ENCODE data around the gene MYCBP2.
"Not testable (repeated sequence)": the region's sequence is repeated elsewhere in the genome, so short reads cannot be mapped to it uniquely, and the experiment has no call there.

MYCBP2 gene

GRCh38 chr13:77350811-77351210 is 23.9 kb upstream of the MYCBP2 start:
- Histone ChIP-seq H3K4me3 (ENCODE audit: severe bottlenecking) (no peak overlapping the region), H3K9me3 (ENCODE audit: severe bottlenecking) (no peaks in the 10 kb centered on the region), H3K27ac (ENCODE audit: poor library complexity, severe bottlenecking) (no peak overlapping the region), H3K27me3 (ENCODE audit: insufficient read depth, poor library complexity, severe bottlenecking) (no peaks in the 10 kb centered on the region), H3K4me1 (ENCODE audit: insufficient read depth, poor library complexity, severe bottlenecking) (no peaks in the 10 kb centered on the region), H3K36me3 (ENCODE audit: low read depth) (no peaks in the 10 kb centered on the region)
- ATAC-seq (ENCODE audit: low read depth): no peak
- TF ChIP-seq CTCF (IDR thresholded peaks at IDR 0.05; ENCODE audit: poor library complexity, severe bottlenecking): no peak
- no peak for DNase-seq (ENCODE audit: low spot score)

- H3K4me3 ChIP-seq (ENCODE audit: severe bottlenecking): no peak overlapping the region
- no peaks in the 10 kb centered on the region for H3K27me3 ChIP-seq (ENCODE audit: insufficient read depth, poor library complexity, severe bottlenecking)
- DNase-seq (ENCODE audit: low spot score) (no peak), ATAC-seq (ENCODE audit: low read depth) (no peak)
- no peak overlapping the region for H3K27ac ChIP-seq (ENCODE audit: poor library complexity, severe bottlenecking)
- no peaks in the 10 kb centered on the region for H3K9me3 ChIP-seq (ENCODE audit: severe bottlenecking)
- H3K4me1 ChIP-seq (ENCODE audit: insufficient read depth, poor library complexity, severe bottlenecking): no peaks in the 10 kb centered on the region
- no peaks in the 10 kb centered on the region for H3K36me3 ChIP-seq (ENCODE audit: low read depth)
- TF ChIP-seq CTCF (IDR thresholded peaks at IDR 0.05; ENCODE audit: poor library complexity, severe bottlenecking): no peak
Measured at GRCh38 chr13:77349365-77349764, 22.5 kb upstream of the MYCBP2 start.

GRCh38 chr13:77347351-77347750 is 20.5 kb upstream of the MYCBP2 start:
- ATAC-seq (ENCODE audit: low read depth); H3K4me1 ChIP-seq (ENCODE audit: insufficient read depth, poor library complexity, severe bottlenecking); H3K27me3 ChIP-seq (ENCODE audit: insufficient read depth, poor library complexity, severe bottlenecking); H3K36me3 ChIP-seq (ENCODE audit: low read depth); H3K9me3 ChIP-seq (ENCODE audit: severe bottlenecking); DNase-seq (ENCODE audit: low spot score); H3K4me3 ChIP-seq (ENCODE audit: severe bottlenecking); H3K27ac ChIP-seq (ENCODE audit: poor library complexity, severe bottlenecking): not testable (repeated sequence)

- H3K36me3 ChIP-seq (ENCODE audit: low read depth): no peaks in the 10 kb centered on the region
- no peaks in the 10 kb centered on the region for H3K4me1 ChIP-seq (ENCODE audit: insufficient read depth, poor library complexity, severe bottlenecking)
- H3K9me3 ChIP-seq (ENCODE audit: severe bottlenecking): no peaks in the 10 kb centered on the region
- DNase-seq (ENCODE audit: low spot score) (no peak), ATAC-seq (ENCODE audit: low read depth) (no peak)
- TF ChIP-seq CTCF (IDR thresholded peaks at IDR 0.05; ENCODE audit: poor library complexity, severe bottlenecking): no peak
- H3K4me3 ChIP-seq (ENCODE audit: severe bottlenecking): no peak overlapping the region
- no peaks in the 10 kb centered on the region for H3K27me3 ChIP-seq (ENCODE audit: insufficient read depth, poor library complexity, severe bottlenecking)
- H3K27ac ChIP-seq (ENCODE audit: poor library complexity, severe bottlenecking): no peak overlapping the region
Measured at GRCh38 chr13:77345150-77345780, 18.4 kb upstream of the MYCBP2 start.

- Histone ChIP-seq H3K36me3 (ENCODE audit: low read depth) (no peaks in the 10 kb centered on the region), H3K4me1 (ENCODE audit: insufficient read depth, poor library complexity, severe bottlenecking) (no peaks in the 10 kb centered on the region), H3K27me3 (ENCODE audit: insufficient read depth, poor library complexity, severe bottlenecking) (no peaks in the 10 kb centered on the region), H3K4me3 (ENCODE audit: severe bottlenecking) (no peak overlapping the region), H3K27ac (ENCODE audit: poor library complexity, severe bottlenecking) (no peak overlapping the region), H3K9me3 (ENCODE audit: severe bottlenecking) (no peaks in the 10 kb centered on the region)
- DNase-seq (ENCODE audit: low spot score): no peak
- no peak for TF ChIP-seq CTCF (IDR thresholded peaks at IDR 0.05; ENCODE audit: poor library complexity, severe bottlenecking)
- no peak for ATAC-seq (ENCODE audit: low read depth)
Measured at GRCh38 chr13:77343841-77344240, 16.9 kb upstream of the MYCBP2 start.
